ENCODE results near the gene E2F2.

The E2F2 gene

GRCh38 chr1:23562137-23562876, 31.3 kb upstream of the E2F2 start:
- peak; percentile 47 for DNase-seq

GRCh38 chr1:23561813-23562100, 30.7 kb upstream of the E2F2 start:
- no peak for DNase-seq

- DNase-seq, result no peak
Measured at GRCh38 chr1:23561076-23561812, 30.2 kb upstream of the E2F2 start.

- no peak for DNase-seq
Measured at GRCh38 chr1:23559985-23560741, 29.1 kb upstream of the E2F2 start.

- peak; percentile 92 for DNase-seq
Measured at GRCh38 chr1:23559136-23559984, 28.3 kb upstream of the E2F2 start, which contains the start of gene ID3. Gene ID3, minus strand, starts transcription at chr1:23559501. Its CDS starts 75 bp downstream, at chr1:23559426.

GRCh38 chr1:23558872-23559135, 27.8 kb upstream of the E2F2 start:
- no peak for DNase-seq

GRCh38 chr1:23558140-23558871, 27.3 kb upstream of the E2F2 start:
- DNase-seq, result peak; percentile 39

GRCh38 chr1:23557471-23558124, 26.6 kb upstream of the E2F2 start:
- no peak for DNase-seq

GRCh38 chr1:23556635-23557470, 25.8 kb upstream of the E2F2 start:
- DNase-seq, result peak; percentile 28

- no peak for DNase-seq
Measured at GRCh38 chr1:23555986-23556634, 25.1 kb upstream of the E2F2 start.

- no peak for DNase-seq
Measured at GRCh38 chr1:23555270-23555985, 24.4 kb upstream of the E2F2 start.

- DNase-seq, result peak; percentile 91
Measured at GRCh38 chr1:23554481-23555269, 23.6 kb upstream of the E2F2 start.

- peak; percentile 24 for DNase-seq
Measured at GRCh38 chr1:23554127-23554480, 23.1 kb upstream of the E2F2 start.

GRCh38 chr1:23553231-23554126, 22.4 kb upstream of the E2F2 start:
- peak; percentile 30 for DNase-seq

GRCh38 chr1:23551849-23552248, 20.8 kb upstream of the E2F2 start:
- DNase-seq, result no peak

GRCh38 chr1:23548704-23549143, 17.7 kb upstream of the E2F2 start:
- DNase-seq, result no peak

GRCh38 chr1:23546897-23547584, 16.0 kb upstream of the E2F2 start:
- no peak for DNase-seq
